Hepatocyte (in vitro differentiated cells): ENCODE results near the gene ADIRF.

Experiments used
- EZH2 ChIP-seq: fragments of 200-600 bp; sonication (generic); IDR thresholded peaks from 2 replicates; pipeline ENCODE4 v1.6.1; 2016; ENCODE audit warnings: antibody characterized with exemption, mild to moderate bottlenecking, borderline replicate concordance
- TF ChIP-seq, protein P1 (sequence below): fragments of 200-600 bp; sonication (generic); IDR thresholded peaks from 2 replicates; pipeline ENCODE4 v1.5.1; 2016; ENCODE audit warnings: antibody characterized with exemption, mild to moderate bottlenecking; ENCODE audit not compliant: poor library complexity

DNA sequence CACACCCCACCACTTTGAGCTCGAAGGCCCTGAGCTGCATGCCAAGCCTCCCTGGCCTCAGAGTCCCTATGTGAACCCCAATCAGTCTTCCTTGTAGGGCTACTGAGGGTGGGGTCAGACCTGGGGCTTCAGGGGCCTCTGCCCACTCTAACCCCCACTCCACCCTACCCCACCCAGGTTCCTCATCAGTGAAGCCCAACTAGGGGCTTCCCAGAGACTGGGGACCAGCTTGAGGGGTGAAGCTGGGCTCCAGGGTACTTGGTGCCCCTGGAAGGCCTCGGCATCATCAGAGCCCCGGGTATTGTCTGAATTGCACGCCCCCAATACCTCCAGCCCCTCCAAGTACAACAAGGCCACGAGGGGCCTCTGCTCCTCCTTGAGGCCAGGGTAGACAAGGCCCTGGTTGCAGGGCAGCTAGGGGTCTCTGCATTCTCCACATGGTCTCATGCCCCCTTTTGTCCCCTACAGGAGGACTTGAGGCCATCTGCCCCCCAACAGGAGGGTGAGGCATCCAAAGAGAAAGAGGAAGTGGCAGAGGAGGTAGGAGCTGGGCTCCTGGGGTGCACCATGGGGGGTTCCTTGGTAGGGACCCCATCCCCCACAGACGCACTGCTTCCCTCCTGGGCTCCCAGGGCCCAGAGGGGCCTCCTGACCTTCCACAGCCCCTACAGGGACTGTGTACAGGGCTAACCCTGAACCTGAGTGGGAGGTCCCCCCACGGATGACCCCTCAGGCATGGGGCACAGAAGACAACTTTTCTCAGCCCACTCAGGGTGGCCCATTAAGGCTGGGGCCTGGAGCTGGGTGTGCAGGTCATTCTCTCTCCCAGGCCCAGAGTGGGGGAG, 5.9 kb upstream of the ADIRF start:
- TF ChIP-seq, protein P1, sequence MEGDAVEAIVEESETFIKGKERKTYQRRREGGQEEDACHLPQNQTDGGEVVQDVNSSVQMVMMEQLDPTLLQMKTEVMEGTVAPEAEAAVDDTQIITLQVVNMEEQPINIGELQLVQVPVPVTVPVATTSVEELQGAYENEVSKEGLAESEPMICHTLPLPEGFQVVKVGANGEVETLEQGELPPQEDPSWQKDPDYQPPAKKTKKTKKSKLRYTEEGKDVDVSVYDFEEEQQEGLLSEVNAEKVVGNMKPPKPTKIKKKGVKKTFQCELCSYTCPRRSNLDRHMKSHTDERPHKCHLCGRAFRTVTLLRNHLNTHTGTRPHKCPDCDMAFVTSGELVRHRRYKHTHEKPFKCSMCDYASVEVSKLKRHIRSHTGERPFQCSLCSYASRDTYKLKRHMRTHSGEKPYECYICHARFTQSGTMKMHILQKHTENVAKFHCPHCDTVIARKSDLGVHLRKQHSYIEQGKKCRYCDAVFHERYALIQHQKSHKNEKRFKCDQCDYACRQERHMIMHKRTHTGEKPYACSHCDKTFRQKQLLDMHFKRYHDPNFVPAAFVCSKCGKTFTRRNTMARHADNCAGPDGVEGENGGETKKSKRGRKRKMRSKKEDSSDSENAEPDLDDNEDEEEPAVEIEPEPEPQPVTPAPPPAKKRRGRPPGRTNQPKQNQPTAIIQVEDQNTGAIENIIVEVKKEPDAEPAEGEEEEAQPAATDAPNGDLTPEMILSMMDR: no peak
- TF ChIP-seq EZH2: no peak
